Activated CD4-positive, CD25-positive, alpha-beta regulatory T cell (primary cell): ENCODE data around the gene FAM53A.

Experiments
- DNase-seq, 4 experiments: peaks; one replicate each; lab custom pipeline; 2025; lab: John Stamatoyannopoulos, UW

The FAM53A gene, protein sequence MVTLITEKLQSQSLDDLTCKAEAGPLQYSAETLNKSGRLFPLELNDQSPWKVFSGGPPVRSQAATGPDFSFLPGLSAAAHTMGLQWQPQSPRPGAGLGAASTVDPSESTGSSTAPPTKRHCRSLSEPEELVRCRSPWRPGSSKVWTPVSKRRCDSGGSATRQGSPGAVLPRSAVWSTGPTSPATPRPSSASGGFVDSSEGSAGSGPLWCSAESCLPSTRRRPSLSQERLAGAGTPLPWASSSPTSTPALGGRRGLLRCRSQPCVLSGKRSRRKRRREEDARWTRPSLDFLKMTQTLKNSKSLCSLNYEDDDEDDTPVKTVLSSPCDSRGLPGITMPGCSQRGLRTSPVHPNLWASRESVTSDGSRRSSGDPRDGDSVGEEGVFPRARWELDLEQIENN

DNA sequence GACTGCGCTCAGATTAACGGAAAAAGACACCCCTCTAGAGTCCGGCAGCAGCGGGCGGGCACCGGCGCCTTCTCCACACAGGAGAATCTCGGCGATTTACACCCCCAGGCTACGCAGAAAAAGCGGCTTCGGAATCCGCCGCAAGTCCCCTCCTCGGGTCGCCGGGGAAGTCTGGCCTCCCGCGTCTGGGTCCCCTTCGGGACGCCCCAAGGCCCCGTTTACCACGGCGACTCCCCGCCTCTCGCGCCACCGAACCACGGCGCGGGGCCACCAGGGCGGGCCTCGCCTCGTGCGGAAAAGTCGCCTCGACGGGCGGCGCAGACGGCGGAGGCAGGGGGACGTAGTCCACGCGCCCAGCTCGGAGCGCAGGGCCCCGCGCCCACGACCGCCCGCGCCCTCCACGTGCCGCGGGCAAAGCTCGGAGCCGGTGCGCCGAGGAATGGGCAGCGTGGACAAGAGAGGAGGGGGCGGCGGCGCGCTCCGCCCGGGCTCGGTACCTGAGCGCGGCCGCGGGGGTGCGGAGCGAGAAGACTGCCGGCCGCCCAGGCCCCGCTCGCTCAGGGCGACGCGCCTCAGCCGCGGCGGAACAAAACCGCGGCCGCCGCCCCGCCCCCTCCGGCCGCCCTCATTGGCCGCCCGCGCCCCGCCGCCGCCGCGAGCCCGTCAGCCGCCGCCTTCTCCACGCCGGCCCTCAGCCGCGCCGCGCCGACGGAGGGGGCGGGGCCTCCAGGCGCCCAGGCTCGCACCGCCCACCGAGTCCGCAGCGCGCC lies at the start of gene FAM53A:
Gene FAM53A (minus strand): TSS at position 578 of the 770 bp plus-strand sequence. CDS start 15,572 bp downstream, outside the sequence.
- peak in 3 of 4 experiments; percentile 7 to 95 (median 13) for DNase-seq

DNA sequence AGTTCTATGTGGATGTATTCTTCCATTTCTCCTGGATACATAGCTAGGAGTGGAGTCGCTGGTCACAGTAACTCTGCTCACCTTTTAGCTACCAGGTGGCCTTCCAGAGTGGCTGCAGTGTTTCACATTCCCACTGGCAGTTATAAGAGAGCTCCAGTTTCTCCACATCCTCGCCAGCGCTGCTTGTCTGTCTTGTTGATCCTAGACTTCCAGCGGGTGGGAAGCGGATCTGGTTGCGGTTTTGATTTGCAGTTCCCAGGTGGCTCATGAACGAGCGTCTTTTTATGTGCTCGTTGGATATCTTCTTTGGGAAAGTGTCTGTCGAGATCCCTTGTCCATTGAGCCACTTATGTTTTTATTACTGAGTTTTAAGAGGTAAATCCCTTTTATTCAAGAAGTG lies 48.8 kb upstream of the FAM53A start:
- DNase-seq, result no peak

DNA sequence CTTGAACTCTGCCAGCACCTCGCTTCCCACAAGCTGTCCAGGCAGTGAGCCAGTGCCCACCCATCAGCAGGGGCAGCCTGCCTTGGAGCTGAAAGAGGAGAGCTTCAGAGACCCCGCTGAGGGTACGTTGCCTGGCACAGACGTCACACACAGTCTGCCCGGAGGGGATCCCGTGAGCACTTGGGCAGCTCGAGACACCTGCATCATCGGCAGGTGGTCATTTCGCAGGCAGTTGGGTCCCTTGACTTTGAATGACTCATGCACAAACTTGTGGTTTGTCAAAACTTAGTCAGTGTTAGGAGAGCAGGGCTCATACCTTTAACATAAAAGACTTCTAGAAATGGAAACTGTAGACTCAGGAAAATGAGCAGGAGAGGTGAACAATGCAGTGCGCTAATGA lies 47.1 kb upstream of the FAM53A start:
- no peak for DNase-seq

DNA sequence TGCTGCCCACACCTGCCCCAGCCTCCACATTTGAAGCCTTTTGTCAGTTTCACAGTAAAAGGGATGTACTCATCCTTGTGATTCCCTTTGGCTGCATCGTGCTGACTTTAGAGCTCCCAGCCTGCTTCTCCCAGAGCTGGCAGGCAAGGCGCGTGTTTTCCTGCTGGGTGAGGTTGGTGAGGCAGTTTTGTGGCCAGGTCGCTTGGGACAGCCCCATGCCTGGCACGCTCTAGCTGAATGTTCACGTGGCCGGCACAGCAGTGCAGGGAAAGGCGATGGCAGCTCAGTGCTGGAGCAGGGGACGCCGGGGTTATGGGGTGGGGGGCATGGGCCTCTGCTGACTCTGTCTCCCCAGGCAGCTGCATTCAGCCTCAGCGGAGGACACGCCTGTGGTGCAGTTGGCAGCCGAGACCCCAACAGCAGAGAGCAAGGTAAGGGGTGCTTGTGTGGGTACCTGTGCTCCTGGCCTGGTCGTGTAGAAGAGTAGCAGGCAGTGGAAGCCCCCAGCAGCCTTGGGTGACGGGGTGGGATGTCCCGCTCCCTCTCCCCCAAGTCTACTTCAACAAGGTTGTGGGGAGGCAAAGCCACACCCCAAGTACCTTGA lies 46.5 kb upstream of the FAM53A start:
- no peak for DNase-seq

DNA sequence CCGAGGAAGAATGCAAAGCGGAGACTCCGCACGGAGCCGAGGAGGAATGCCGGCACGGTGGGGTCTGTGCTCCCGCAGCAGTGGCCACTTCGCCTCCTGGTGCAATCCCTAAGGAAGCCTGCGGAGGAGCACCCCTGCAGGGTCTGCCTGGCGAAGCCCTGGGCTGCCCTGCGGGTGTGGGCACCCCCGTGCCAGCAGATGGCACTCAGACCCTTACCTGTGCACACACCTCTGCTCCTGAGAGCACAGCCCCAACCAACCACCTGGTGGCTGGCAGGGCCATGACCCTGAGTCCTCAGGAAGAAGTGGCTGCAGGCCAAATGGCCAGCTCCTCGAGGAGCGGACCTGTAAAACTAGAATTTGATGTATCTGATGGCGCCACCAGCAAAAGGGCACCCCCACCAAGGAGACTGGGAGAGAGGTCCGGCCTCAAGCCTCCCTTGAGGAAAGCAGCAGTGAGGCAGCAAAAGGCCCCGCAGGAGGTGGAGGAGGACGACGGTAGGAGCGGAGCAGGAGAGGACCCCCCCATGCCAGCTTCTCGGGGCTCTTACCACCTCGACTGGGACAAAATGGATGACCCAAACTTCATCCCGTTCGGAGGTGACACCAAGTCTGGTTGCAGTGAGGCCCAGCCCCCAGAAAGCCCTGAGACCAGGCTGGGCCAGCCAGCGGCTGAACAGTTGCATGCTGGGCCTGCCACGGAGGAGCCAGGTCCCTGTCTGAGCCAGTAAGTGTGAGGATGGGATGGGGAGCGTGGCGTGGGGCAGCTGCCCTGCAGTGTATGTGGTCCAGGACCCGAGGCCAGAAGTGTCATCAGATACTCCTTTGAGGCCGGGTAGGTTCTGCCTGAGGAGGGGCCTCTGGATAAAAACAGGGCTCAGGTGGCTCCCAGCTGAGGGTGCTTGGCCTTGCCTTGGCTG lies 44.2 kb upstream of the FAM53A start:
- no peak for DNase-seq

DNA sequence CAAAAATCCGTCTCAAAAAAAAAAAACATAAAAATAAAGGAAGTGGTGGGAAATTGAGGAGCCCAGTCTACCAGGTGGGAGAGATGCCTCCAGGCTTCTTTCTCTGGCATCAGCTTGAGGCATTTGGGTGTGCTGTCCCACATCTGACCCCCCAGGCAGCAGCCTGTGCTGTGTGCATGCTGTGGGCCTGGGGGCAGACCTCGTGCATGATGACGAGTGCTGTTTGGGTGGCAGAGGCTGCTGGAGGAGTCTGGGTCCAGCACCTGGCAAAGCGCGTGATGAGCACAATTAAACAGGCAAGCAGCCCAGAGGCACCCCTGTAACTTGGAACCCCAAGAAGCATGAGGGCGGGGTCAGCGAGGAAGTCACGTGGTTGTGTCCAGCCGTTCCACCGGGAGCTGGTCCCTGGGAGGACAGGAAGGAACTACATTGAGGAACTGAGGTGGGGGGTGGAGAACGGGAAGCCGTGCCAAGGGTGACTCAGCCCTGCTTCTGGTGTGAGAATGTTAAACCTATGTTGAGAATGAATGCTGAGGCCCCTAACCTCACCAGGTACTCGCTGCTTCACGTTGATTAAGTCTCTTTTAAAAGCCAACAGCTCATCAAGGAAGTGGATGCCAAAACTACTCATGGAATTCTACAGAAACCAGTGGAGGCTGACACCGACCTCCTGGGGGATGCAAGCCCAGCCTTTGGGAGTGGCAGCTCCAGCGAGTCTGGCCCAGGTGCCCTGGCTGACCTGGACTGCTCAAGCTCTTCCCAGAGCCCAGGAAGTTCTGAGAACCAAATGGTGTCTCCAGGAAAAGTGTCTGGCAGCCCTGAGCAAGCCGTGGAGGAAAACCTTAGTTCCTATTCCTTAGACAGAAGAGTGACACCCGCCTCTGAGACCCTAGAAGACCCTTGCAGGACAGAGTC lies 43.3 kb upstream of the FAM53A start:
- DNase-seq, result no peak

DNA sequence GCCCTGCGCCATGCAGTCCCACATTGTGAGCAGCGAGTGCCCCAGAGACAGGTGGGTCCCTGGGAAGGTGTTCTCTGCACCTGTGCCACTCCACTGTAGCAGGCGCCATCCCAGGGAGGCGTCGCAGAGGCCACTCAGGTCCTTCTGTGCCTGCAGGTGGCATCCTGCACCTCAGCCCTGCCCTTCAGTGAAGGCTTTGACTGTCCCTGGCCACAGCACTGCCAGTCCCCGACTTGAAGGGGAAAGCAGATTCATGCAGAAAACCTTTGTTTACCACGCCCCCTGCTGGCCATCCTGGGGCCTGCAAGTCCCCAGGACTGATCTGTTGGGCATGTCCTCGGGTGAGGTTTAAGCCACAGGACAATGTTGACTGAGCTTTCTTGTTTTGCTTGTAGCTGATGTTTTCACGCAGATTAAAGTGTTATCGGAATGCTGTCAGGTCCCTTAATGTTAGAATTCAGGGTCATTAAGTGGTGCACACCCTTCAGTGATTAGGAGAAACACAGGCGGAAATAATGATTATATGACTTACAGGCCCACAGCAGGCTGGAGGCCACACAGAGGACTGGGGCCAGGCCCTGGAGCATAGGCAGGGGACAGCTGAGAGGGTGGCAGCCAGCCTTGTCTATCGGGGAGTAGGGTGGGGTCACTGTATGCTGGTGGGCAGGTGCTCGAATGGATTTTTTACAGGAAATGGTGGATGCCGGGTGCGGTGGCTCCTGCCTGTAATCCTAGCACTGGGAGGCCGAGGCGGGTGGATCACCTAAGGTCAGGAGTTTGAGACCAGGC lies 42.2 kb upstream of the FAM53A start:
- peak; percentile 76 to 95 (median 85) for DNase-seq

DNA sequence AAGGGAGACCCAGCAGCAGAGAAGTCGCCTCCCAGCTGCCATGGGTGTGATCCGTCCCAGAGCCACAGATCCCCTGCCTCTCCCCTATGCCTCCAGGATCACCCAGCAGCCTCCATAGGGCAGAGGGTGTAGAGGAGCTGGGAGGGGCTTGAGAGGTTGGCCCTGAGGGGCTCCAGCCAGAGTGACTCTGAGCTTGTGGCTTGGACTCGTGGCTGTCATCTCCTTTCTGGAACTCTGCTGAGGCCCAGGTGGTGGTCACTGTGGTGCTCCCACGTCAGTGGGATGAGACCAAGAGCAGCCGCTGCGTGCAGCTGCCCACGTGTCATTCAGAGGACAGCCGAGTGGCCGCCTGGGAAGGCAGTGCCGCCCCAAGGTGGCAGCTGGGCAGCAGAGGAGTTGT lies 41.4 kb upstream of the FAM53A start:
- DNase-seq, result no peak

DNA sequence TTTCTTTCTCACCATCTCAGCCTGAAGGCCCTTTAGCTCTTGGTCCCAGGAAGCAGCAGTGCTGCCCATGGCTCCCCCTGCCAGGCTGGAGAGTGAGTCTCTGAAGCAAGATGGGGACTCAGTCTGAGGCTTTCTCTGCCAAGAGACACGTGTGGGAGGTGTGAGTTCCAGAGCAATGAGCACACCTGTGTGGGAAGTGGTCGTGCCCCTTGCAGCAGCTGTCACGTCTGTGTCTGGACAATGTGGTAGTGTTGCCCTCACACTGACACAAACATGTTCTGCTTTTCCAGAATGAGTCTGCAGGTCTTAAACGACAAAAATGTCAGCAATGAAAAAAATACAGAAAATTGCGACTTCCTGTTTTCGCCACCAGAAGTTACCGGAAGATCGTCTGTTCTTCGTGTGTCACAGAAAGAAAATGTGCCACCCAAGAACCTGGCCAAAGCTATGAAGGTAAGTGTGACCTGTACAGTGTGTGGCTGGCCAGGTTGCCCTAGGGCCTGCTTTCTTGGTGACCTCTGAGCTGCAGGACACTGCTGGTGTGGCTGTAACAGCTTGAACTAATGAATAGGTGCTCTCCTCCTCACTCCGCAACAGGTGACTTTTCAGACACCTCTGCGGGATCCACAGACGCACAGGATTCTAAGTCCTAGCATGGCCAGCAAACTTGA lies 39.2 kb upstream of the FAM53A start:
- peak in 1 of 4 experiments; percentile 21 for DNase-seq

DNA sequence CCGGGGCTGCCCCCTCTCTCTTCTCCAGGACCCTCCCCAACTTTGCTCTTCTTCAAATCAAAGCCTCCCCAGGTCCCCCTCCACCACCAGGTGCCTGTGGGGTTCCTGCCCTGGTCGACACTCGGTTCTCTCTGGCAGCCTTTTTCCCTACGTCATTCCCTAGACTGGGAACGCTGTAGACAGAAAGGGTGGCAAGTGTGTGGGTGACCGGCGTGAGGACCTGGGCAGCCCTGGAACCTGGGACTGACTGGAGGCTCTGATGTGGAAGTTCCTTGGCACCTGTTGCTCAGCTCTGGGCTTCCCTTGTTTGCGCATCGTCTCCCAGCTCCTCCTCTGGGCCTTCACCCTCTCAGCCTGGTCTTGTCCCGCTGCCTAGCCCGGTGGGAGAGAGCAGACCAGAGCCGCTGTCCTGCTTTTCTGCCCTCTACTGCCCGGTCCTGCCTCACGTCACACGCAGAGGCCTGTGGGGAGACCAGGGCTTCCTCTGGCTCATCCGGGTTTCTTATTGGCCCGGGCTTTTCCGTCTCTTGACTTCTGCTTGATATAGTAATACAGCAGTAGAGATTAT lies 38.5 kb upstream of the FAM53A start:
- no peak for DNase-seq

DNA sequence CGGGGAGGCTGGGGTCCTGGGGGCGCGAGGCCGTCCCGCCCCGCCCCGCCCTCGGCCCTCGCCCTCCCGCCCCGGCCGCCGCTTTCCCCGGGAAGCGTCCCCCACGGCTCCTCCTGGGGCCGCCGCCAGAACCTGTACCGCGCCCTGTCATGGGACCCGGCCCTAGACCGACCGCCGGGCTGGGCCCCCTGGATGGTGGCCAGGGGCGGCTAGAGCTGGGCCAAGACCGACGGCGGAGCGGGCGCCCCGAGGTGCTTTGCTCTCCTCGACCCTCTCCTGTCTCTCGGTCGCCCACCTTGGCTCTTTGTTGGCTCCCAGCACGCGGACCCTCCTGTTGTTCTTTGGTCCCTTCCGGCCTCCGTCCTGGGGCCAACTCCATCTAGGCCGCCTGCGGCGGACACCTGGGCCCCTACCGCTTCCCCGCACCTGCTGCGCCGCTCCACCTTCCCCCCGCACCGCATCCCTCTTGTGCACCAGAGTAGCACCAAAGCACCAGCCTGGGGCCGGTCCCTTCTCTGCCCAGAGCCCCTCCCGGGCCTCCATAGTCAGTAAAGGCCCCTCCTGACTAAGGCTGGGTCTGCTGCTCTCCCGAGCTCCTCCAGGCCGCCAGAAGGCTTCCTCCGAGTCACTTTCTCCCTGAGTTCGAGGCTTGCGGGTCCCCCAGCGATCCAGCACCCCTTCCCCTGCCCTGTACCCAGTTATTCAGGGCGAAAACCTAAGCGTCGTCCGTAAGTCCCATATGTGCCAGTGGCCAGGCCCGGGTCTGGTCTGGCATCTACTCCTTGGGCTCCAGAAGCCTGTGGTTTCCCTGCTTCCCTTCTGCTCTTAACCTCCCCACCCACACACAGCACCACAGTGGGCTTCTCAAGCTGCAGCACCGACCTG lies 37.8 kb upstream of the FAM53A start:
- no peak for DNase-seq

DNA sequence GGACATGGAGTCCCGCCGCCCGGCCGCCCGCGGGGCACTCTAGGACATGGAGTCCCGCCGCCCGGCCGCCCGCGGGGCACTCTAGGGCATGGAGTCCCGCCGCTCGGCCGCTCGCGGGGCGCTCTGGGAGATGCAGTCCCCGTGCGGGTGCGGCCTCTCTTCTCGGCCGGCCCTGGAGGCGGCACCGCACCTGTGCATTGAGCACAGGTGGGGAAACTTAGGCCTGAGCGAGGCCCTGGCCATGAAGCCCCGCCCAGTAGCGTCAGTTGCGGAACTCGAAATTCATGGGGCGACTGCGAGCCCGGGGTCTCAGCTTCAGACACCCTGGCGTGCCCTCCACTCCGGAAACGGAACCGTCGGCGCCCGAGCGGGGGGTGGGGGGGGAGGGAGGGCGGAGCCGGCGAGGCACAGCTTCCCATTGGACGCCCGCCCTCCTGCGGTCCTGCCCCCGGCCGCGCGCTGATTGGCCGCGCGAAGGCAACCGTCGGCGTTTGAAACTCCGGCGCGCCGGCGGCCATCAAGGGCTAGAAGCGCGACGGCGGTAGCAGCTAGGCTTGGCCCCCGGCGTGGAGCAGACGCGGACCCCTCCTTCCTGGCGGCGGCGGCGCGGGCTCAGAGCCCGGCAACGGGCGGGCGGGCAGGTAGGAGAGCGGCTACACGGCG lies 37.0 kb upstream of the FAM53A start, which contains the start of the genes TACC3 and TMEM129:
Gene TACC3 (plus strand): TSS at position 519 of the 663 bp plus-strand sequence. CDS start 1,901 bp downstream, outside the sequence.
Gene TMEM129 (minus strand): TSS at position 321 of the 663 bp plus-strand sequence. CDS start 486 bp downstream, outside the sequence.
- DNase-seq, result peak; percentile 87 to 96 (median 94)

DNA sequence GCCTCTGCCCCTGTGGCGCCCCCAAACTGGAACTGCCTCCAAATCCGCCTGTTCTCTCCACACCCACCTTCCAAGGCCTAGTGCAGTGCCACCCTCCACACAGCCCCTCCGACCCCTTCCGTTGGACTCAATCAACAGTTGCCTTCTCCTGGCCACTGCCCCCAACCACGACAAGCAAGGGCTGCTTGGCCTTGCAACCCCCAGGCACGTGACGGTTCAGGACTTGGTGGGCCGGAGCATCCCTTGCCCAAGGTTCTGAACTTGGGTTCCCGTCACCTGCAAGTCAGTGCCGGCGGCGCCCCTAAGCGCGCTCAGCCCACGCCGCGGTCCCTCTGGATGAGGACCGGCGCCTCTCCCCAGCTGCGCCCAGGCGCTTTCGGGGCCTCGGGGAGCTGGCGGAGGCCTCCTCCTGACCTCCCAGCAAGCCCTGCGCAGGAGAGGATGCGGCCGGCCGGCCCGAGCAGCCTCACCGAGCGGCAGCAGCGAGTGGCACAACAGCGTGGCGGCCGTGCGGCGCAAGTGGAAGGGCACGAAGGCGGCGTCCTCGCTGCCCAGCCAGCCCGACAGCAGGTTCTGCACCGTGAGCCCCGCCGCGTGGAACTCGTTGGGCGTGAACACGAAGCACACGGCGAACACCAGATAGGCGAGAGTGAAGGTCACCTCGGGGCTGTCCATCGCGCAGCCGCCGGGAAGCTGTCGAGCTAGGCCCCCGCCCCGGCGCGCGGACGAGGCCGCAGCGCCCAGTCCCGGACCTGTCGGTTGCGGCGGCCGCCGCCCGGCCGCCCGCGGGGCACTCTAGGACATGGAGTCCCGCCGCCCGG lies 36.3 kb upstream of the FAM53A start:
- DNase-seq, result no peak

DNA sequence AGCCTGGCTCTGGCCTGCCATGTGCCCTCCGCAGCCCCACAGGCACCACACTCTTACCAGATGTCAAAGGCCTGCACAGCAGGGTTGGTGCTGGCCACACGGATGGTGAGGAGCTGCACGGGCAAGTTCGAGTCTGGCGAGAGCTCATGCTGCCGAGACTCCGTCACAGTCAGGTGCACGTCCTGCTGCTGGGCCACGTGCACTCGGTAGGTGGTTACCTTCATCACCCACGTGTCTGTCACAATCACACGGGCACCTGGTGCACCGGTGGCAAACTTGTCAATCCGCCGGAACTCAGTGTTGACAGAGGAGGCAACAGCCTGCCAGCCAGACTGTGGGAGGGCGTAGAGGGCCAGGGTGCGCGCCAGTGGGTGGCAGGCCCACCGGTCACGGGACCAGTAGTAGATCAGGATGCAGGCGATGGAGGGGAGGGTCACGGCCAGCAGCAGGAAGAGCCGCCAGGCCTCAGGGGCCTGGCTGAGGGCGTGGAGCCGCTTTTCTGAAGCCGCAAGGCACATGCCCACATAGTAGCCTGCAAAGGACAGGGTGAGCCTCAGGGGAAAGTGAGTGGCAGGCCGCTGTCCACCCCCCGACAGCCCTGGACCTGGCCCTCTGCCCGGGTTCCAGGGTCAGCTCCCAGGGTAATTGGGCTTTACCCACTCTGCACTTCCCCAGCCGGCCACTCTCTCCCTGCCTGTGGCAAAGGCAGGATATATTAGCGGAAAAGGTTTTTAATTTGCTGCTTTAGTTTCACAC lies 34.2 kb upstream of the FAM53A start:
- no peak for DNase-seq
